Measurements from ENCODE around the gene PTCD1.
"Not testable (repeated sequence)": the region's sequence is repeated elsewhere in the genome, so short reads cannot be mapped to it uniquely, and the experiment has no call there.

Gene PTCD1

GRCh38 chr7:99385564-99385963 lies 53.0 kb downstream of the PTCD1 start:
- no peak for DNase-seq

- no peak for DNase-seq
Measured at GRCh38 chr7:99384523-99384922, 54.1 kb downstream of the PTCD1 start.

GRCh38 chr7:99383791-99384370 lies 54.7 kb downstream of the PTCD1 start:
- DNase-seq = no peak

GRCh38 chr7:99383203-99383602 lies 55.4 kb downstream of the PTCD1 start:
- DNase-seq = no peak

GRCh38 chr7:99381664-99382075 lies 56.9 kb downstream of the PTCD1 start:
- DNase-seq = no peak

GRCh38 chr7:99380823-99381663 lies 57.6 kb downstream of the PTCD1 start:
- peak; percentile 86 for DNase-seq

- no peak for DNase-seq
Measured at GRCh38 chr7:99380032-99380822, 58.4 kb downstream of the PTCD1 start.

- not testable (repeated sequence) for DNase-seq
Measured at GRCh38 chr7:99379693-99380031, 58.9 kb downstream of the PTCD1 start.

GRCh38 chr7:99379043-99379577 lies 59.5 kb downstream of the PTCD1 start:
- peak; percentile 29 for DNase-seq

GRCh38 chr7:99375070-99375807 lies 63.4 kb downstream of the PTCD1 start:
- DNase-seq = peak; percentile 60

- DNase-seq = peak; percentile 80
Measured at GRCh38 chr7:99374111-99375064, 64.2 kb downstream of the PTCD1 start, which contains the start of gene ARPC1B. Gene ARPC1B, plus strand, starts transcription at chr7:99374730. Its CDS starts 10,985 bp downstream, at chr7:99385715.

GRCh38 chr7:99373091-99374066 lies 65.2 kb downstream of the PTCD1 start:
- DNase-seq = no peak

GRCh38 chr7:99372275-99373090 lies 66.1 kb downstream of the PTCD1 start:
- DNase-seq = no peak

- no peak for DNase-seq
Measured at GRCh38 chr7:99371376-99371920, 67.2 kb downstream of the PTCD1 start.

- DNase-seq = no peak
Measured at GRCh38 chr7:99369767-99370391, 68.7 kb downstream of the PTCD1 start.

- no peak for DNase-seq
Measured at GRCh38 chr7:99368750-99369389, 69.7 kb downstream of the PTCD1 start.
